NCI-H345 (cell line): Measurements from ENCODE around the gene AKIRIN2.
"Not testable (repeated sequence)": the region's sequence is repeated elsewhere in the genome, so short reads cannot be mapped to it uniquely, and the experiment has no call there.

Experiments
- DNase-seq: peaks from one replicate; lab custom pipeline; 2025; lab: John Stamatoyannopoulos, UW

AKIRIN2 gene

DNA sequence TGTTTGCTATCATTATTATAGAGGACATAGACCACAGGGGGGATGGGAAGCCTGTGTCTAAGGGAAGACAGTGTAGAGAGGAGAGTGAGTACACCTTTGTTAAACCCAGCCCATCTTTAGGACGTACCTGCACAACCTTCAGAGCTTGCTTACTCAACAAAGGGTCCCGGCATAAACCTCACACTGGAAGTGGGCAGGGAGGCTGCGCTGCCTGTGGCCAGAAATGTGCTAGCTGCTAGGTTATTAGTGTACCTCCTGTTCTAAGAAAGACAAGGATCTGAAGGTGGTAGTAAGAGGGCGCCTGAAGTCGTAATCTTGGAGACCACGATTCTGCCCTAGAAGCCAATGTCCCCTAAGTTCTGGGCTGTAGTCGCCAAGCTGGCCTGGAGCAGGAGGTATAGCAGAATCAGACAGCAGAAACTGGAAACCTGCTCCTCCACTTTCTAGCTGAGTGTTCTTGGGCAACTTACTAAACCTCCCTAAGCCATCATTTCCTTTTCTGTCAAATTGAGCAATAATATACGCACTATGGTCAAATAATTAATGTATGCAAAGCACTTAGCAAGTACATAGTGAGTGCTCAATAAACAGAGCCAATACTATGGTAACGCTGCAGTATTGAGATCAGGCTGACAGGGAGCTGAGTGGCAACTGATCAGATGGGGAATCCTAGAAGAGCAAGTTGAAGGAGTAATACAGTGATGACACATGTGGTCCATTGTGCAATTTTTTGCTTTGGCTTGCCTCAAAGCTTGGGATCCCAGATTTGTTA, 16.8 kb upstream of the AKIRIN2 start:
- no peak for DNase-seq

DNA sequence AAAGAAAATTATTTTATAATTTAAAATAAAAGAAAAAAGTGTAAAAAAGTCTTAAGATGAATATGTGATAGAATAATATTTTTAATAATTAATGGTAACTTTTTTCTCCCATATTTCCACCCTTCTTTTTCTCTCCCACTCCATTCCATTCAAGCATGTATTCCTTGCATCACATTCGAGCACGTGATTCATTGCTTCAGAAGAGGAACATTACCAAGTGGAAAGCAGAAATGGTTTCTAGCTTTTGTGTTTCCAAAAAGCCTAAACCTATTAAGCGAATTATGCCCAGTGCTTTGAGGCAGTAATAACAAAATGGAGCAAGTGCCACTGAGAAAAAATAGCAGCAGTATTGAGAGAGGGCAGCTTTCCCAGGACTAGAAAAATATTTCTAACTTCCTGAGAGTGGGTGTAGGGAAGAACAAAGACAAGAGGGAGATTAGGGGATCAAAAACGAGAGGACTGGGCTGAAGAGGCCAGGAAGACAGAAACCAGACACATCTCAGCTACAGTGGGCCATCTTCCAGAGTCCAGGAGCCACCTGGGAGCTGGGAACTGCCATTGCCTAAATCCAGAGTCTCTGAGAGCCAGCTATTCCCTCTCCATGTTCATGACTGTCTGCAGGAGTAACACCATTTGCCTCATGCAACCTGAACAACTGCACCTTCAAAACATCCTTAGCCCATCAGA, 15.0 kb upstream of the AKIRIN2 start:
- no peak for DNase-seq

DNA sequence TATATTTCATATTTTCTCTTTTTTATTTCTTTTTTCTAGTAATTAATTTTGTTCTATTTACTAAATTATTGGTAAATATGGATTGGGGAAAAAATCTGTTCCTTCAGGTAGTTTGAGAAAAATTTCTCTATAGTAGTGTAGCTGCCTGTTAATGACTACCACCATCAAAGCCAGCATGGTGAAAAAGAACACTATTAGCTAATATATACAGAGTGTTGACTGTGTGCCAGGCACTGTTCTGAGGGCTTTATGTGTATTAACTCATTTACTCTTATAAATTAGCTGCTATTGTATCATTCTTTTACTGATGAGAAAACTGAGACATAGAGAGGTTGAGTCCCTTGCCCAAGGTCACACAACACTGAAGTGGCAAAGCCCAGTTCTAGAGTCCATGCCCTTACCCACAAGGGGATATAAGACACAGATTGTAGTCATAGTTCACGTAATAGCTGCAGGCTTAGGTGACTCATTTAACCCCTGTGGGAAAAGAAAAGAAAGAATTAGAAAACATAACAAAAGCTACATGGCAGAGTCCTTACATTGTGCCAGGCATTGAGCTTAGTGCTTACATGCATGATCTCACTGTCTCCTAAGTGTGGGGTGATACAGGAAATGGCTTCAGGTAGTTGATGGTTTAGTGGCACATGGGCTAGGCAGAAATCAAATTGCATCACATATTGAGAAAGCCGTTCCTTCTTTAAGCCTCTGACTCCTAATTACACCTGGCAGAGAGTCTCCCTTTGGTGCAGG, 12.2 kb upstream of the AKIRIN2 start:
- no peak for DNase-seq

DNA sequence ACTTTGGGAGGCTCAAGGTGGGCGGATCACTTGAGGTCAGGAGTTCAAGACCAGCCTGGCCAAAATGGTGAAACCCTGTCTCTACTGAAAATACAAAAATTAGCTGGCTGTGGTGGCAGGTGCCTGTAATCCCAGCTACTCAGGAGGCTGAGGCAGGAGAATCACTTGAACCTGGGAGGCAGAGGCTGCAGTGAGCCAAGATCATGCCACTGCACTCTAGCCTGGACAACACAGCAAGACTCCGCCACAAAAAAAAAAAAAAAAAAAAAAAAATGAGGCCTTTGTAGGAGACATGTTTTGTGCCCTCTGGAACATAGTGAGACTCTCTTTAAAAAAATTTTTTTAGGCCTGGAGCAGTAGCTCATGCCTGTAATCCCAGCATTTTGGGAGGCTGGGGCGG, 10.7 kb upstream of the AKIRIN2 start:
- DNase-seq: not testable (repeated sequence)

DNA sequence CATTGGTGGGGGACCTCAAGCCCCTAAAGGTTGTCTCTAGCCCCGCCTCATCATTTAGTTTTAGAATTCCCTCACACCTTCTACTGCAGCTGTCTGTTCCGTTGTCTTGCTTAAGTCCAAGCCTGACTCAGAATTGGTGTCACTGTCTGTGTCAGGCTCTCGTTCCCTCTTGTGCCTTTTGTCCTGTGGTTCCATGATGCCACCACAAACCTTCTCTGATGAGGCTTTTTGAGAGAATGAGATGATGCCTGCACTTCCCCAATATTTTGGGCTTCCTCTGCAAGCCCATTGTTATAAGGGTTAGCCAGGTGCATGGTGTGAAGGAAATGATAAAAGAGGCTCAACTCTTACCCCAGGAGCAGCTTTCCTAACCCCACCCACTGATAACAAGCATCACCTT, 8.1 kb upstream of the AKIRIN2 start:
- no peak for DNase-seq

DNA sequence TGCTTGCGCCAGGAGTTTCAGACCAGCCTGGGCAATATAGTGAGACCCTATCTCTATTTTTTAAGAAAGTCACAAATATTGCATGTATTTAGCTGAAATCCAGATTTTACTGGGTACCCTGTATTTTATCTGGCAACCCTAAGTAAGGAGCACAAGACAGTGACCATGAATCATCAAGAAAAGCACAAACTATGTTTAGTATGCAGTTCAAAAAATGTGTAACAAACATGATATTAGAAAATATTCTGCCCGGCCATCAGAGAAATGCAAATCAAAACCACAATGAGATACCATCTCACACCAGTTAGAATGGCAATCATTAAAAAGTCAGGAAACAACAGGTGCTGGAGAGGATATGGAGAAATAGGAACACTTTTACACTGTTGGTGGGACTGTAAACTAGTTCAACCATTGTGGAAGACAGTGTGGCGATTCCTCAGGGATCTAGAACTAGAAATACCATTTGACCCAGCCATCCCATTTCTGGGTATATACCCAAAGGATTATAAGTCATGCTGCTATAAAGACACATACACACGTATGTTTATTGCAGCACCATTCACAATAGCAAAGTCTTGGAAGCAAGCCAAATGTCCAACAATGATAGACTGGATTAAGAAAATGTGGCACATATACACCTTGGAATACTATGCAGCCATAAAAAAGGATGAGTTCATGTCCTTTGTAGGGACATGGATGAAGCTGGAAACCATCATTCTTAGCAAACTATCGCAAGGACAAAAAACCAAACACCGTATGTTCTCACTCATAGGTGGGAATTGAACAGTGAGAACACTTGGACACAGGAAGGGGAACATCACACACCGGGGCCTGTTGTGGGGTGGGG, 6.8 kb upstream of the AKIRIN2 start:
- DNase-seq: not testable (repeated sequence)

DNA sequence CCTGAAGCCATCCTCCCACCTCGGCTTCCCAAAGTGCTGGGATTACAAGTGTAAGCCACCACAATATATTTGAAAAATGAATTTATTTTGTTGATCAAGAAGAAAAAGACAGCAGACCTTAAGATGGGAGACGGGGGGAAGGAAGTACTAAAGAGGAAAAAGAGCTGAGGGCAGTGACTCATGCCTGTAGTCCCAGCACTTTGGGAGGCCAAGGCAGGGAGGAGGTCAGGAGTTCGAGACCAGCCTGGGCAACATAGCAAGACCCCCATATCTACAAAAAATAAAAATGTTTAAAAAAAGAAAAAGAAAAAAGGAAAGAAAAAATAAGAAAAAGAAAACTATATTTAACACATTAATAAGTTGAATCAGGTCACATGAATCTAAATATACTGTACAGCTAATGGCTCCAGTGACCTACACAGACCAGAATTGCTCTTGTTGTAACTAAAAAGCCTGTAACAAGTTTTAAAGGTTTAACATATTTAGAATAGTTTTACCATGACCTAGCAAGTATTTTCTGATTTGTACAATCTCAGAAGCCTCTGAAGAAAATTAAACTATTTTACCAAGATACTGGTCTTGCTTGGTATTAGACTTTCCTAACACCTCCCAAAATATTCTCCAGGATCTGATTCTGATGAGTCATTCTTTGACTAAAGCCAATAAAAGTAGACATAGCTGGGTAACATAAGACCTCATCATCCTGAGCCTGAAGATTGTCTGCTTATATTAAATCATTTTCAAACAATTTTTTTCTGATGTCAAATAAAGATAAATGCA, 4.3 kb upstream of the AKIRIN2 start:
- DNase-seq: no peak

DNA sequence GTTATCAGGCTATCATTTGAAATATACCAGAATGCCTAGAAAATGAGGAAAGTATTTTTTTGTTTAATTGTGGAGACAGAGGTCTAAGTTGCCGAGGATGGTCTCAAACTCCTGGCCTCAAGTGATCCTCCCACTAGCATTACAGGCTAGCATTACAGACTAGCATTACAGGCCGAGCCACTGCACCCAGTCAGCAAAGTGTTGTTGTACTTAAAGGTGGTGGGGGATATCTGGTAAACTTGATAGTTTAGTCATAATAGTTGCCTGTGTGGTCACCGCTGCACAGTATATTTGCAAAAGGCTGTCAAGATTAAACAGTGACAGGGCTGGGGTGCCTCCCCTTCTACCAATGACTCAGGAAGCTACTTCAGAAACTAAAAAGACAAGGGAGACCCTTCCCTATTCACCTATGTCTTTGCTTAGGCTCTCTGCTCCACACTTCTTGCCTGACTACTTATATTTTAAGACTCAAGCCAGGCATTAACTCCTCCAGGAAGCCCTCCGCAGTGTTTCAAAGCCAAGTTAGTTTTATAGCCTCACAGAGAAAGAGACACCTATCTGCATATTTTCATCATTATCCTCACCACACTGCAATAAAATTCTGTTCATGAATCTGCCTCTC, 3.1 kb upstream of the AKIRIN2 start:
- no peak for DNase-seq

DNA sequence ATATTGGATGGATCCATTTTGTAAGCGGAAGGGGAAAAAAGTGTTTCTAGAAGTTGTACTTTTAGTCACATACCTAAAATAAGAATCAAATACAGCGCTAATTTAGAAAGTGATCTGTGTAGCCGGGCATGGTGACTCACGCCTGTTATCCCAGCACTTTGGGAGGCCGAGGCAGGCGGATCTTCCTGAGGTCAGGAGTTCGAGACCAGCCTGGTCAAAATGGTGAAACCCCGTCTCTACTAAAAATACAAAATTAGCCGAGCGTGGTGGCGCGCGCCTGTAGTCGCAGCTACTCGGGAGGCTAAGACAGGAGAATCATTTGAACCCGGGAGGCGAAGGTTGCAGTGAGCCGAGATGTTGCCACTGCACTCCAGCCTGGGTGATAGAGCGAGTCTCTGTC, 1.0 kb upstream of the AKIRIN2 start:
- DNase-seq: not testable (repeated sequence)

DNA sequence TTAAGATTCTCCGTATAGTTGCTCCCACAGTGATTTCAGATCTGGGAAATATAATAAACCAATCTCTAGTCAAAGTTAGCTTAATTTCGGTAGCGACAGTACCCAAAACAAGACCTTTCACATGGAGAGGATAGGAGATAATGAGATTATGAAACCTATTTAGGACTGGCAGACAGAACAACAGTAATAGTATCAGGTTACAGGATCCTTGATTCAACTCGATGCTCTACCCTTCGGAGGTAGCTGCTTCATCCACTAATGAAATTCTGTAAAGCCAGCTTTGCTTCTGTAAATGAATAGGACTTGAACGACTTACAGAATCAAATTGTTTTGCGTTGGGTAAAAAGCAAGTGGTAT, 534 bp upstream of the AKIRIN2 start:
- peak; percentile 54 for DNase-seq

DNA sequence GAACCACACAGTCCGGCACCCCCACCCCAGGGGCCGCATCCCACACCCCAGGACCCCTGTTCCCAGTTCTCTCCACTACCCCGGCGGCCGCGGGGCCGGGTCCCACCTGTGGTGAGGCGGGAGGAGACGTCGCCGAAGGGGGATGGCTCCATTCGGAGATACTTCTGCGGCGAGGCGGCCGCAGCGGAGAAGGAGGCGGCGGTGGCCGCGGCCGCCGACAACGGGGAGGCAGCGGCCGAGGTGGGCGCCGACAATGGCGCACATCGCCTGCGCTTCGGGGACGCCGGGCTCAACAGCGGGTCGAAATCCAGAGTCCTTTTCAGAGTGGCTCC, 723 bp downstream of the AKIRIN2 start:
- no peak for DNase-seq

DNA sequence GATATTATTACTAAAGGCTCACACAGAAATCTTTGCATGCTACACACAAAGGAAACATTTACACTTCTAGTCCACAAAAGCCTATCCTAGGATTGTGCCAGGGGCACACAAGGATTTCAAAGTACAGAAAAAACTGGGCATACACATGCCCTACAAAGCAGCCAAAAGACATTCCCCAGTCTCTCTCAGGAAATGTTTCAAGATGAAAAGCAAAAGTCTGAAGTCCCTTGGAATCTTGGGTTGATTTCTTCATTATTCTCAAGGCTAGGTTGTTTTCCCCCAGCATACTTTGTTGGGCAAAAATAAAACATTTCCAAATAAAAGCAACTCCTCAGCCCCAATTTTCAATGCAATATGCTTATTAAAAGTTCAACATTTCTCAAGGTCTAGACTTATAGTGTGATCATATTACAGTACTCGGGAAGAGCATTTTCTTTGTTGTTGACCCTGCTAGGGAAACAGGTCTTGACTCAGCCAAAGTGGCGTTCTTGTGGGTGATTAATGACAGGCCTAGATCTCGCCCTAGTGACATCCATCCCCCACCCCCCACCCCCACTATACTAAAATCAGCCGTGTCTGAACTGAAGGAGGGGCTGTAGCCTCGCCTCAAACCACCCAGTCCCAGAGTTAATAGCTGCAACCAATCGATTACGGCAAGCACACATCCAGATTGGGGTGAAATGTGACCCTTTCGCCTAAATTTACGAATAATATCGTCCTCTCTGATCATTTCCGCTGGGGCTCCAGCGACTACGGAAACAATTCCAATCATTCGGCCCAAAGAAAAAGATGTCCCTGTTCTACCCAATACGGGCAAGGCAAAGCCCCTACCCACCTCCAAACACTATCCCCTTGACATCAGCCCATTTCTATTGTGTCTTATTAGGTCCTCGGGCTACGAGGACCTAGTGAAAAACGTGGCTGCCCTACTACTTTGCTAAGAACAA, 1.4 kb downstream of the AKIRIN2 start:
- DNase-seq: peak; percentile 61

DNA sequence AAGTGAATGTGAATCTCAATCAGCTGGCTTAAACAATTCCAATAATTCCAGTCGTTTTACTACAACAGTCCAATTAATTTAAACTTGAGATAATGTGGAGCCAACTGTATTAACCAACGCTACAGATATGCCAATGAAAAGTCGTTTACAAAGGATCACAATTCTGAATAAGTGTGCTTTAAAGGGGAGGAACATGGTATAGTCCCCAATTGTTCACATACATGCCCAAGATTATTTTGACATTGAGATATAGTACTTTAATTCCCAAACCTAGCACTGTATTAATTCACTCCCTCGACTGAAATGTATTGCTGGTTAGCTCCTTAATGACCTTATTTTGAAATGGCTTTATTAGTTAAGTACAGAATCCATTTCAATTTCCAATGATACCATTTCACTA, 2.5 kb downstream of the AKIRIN2 start:
- DNase-seq: no peak

DNA sequence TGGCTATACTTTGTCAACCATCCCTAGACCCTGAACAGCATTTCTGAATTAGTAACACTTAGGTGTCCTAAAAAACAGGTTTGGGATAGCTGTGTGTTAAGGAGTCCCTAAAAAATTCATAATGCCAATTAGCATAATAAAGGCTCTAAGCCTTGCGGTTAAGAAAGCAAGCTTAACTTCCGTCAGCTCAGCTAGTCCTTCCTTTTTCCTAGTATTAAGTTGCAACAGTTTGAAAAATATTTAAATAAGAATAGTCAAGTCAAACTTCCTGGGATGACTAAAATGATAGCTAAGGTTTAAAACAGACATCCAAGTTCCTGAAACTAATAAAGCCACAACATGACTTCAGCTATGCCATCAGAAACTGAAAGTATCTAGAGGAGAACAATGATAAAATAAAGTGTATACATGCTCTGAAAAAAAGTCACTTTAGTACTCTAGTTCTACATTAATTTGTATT, 3.5 kb downstream of the AKIRIN2 start:
- no peak for DNase-seq

DNA sequence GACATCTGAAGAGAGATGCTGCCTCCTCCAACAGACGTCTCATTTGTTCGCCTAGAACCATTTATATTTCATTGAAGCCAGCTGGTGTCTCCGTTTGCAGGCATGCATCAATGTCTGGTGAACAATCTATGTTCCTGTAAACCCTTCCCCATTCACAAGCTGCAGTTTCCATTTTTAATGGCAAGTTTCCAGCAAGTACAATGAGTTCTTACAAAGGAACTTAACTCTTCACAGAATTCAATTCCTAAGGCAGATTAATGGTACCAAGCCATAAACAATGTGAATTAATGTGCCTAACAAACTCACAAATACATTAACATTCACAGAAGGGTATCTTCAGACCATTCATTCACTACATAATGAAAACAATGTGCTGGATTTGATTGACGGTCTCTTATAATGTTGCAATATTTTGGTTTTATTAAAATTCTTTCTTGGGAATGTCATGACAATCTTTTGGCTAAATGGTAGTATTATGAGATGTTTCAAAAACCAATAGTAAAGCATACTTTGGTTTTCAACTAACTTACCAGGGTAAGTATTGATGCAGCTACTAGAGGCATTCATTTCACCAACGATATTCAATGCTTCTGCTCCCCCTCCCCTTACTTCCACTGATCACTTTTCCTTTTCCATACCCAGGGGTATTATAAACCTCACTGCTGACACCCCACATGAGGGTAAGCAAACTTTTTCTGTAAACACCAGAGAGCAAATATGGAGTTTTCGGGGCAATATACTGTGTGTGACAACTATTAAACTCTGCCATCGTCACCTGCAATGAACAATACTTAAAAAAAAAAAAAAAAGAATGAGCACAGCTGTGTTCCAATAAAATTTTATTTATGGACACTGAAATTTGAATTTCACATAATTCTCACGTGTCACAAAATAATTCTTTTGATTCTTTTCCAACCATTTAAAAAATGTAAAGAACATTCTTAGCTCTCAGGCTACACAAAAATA, 4.2 kb downstream of the AKIRIN2 start:
- DNase-seq: peak; percentile 63

DNA sequence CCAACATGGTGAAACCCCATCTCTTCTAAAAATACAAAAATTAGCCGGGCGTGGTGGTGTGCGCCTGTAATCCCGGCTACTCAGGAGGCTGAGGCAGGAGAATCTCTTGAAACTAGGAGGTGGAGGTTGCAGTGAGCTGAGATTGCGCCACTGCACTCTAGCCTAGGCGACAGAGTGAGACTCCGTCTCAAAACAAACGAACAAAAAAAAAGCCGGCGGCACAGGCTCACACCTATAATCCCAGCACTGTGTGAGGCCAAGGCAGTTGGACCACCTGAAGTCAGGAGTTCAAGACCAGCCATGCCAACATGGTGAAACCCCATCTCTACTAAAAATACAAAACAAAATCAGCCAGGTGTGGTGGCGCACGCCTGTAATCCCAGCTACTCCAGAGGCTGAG, 5.2 kb downstream of the AKIRIN2 start:
- not testable (repeated sequence) for DNase-seq

DNA sequence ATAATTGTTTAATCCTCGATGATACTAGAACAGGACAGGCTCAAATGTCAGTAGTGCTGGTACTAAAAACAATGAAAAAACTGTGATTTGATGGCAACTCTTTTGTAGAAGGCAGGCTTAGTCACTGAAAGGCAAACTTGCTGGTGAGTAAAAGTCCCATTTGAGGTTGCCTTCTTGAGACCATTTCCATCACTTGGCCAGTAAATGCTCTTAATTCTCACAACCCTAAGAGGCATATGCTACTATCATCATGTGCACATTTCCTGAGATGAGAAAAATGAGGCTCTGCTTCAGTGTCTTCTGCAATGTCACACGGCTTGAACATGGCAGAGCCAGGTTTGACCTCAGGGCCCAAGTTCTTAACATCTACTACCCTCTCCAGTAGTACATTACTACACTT, 9.9 kb downstream of the AKIRIN2 start:
- no peak for DNase-seq

DNA sequence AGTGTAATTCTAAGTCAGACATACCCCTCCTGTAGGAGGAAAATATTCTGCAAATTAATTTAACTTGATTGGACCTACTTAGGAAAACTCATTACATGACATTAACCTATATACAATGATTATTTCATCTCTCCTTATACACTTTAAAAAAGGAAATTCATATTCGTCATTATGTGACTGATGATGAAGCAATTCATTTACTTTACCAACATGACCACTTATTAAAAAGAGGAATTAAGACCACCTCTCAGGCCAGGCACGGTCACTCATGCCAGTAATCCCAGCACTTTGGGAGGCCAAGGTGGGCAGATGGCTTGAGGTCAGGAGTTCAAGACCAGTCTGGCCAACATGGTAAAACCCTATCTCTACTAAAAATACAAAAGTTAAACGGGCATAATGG, 11.6 kb downstream of the AKIRIN2 start:
- no peak for DNase-seq

DNA sequence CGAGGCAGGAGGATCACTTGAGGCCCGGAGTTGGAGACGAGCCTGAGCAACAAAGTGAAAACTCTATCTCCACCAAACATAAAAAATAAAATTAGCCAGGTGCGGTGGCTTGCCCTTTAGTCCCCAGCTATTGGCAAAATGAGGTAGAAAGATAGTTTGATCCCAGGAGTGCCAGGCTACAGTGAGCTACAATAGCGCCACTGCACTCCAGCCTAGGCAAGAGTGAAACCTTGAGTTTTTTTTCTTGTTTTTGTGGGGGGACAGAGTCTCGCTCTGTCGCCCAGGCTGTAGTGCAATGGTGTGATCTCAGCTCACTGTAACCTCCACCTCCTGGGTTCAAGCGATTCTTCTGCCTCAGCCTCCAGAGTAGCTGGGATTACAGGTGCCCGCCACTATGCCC, 14.1 kb downstream of the AKIRIN2 start:
- not testable (repeated sequence) for DNase-seq
